Trophoblast cell (in vitro differentiated cells and primary cell): ENCODE results near the gene ATP10B.
"Not testable (repeated sequence)": the region's sequence is repeated elsewhere in the genome, so short reads cannot be mapped to it uniquely, and the experiment has no call there.

ENCODE experiments used
- DNase-seq, 2 donors: peaks; one replicate each; pipeline ENCODE4 v3.0.0-alpha.2; 2016
- H2AFZ ChIP-seq: 2 replicates; pipeline ENCODE4 v1.6.1; 2013; ENCODE audit warnings: low read length, moderate library complexity, mild to moderate bottlenecking; ENCODE audit not compliant: insufficient read depth, poor library complexity
- H2AK5ac ChIP-seq: 2 replicates; pipeline ENCODE4 v1.6.1; 2013; ENCODE audit warnings: mild to moderate bottlenecking, low read length
- H2BK120ac ChIP-seq: 2 replicates; pipeline ENCODE4 v1.6.1; 2013; ENCODE audit warnings: low read length, mild to moderate bottlenecking, moderate library complexity; ENCODE audit not compliant: insufficient read depth, poor library complexity
- H2BK12ac ChIP-seq: 2 replicates; pipeline ENCODE4 v1.6.1; 2013; ENCODE audit warnings: mild to moderate bottlenecking, low read length, moderate library complexity
- H2BK5ac ChIP-seq: 2 replicates; pipeline ENCODE4 v1.6.1; 2013; ENCODE audit warnings: low read length, low read depth, moderate library complexity, mild to moderate bottlenecking; ENCODE audit not compliant: poor library complexity
- H3K14ac ChIP-seq: 2 replicates; pipeline ENCODE4 v1.6.1; 2013; ENCODE audit warnings: mild to moderate bottlenecking, low read length
- H3K18ac ChIP-seq: 2 replicates; pipeline ENCODE4 v1.6.1; 2013; ENCODE audit warnings: mild to moderate bottlenecking, low read length
- H3K23ac ChIP-seq: 2 replicates; pipeline ENCODE4 v1.6.1; 2013; ENCODE audit warnings: low read length
- H3K27ac ChIP-seq: 2 replicates; pipeline ENCODE4 v1.5.1; 2013; ENCODE audit warnings: low read depth, mild to moderate bottlenecking, inconsistent platforms, low read length, moderate library complexity
- H3K27me3 ChIP-seq: 2 replicates; pipeline ENCODE4 v1.6.1; 2013; ENCODE audit warnings: inconsistent platforms, mild to moderate bottlenecking, low read length, moderate library complexity; ENCODE audit not compliant: insufficient read depth
- H3K36me3 ChIP-seq, 2 experiments: 1 replicate in 1 of 2; 2 replicates in 1 of 2; pipeline ENCODE4 v1.6.1; 2013; ENCODE audit warnings: low read length in 2 of 2, mild to moderate bottlenecking in 2 of 2, moderate library complexity in 1 of 2; ENCODE audit not compliant: insufficient read depth in 2 of 2, control insufficient read depth in 1 of 2
- H3K4ac ChIP-seq: 2 replicates; pipeline ENCODE4 v1.6.1; 2013; ENCODE audit warnings: low read depth, mild to moderate bottlenecking, low read length, moderate library complexity
- H3K4me1 ChIP-seq, 2 experiments: 1 replicate in 1 of 2; 2 replicates in 1 of 2; pipeline ENCODE4 v1.6.1; 2013; ENCODE audit warnings: low read length in 2 of 2, mild to moderate bottlenecking in 2 of 2, moderate library complexity in 1 of 2; ENCODE audit not compliant: insufficient read depth in 2 of 2, control insufficient read depth in 1 of 2
- H3K4me2 ChIP-seq: 2 replicates; pipeline ENCODE4 v1.6.1; 2013; ENCODE audit warnings: inconsistent platforms, mild to moderate bottlenecking, low read length, moderate library complexity
- H3K4me3 ChIP-seq: 2 replicates; pipeline ENCODE4 v1.5.1; 2013; ENCODE audit warnings: mild to moderate bottlenecking, low read depth, low read length, inconsistent platforms
- H3K79me1 ChIP-seq: one replicate; pipeline ENCODE4 v1.6.1; 2013; ENCODE audit warnings: low read length
- H3K79me2 ChIP-seq: 2 replicates; pipeline ENCODE4 v1.6.1; 2013; ENCODE audit warnings: low read length, mild to moderate bottlenecking; ENCODE audit not compliant: control insufficient read depth, insufficient read depth, poor library complexity
- H3K9ac ChIP-seq: 2 replicates; pipeline ENCODE4 v1.6.1; 2013; ENCODE audit warnings: mild to moderate bottlenecking, low read length
- H3K9me3 ChIP-seq: 2 replicates; pipeline ENCODE4 v1.6.1; 2013; ENCODE audit warnings: low read depth, mild to moderate bottlenecking, control low read depth, inconsistent platforms, low read length; ENCODE audit not compliant: insufficient read depth
- H4K12ac ChIP-seq: 2 replicates; pipeline ENCODE4 v1.6.1; 2013; ENCODE audit warnings: low read depth, mild to moderate bottlenecking, low read length, moderate library complexity
- H4K8ac ChIP-seq: 2 replicates; pipeline ENCODE4 v1.6.1; 2013; ENCODE audit warnings: low read depth, mild to moderate bottlenecking, low read length, moderate library complexity
- H4K91ac ChIP-seq: one replicate; pipeline ENCODE4 v1.6.1; 2013; ENCODE audit warnings: low read depth, mild to moderate bottlenecking, low read length, moderate library complexity
- WGBS: extraction: QIAGEN DNeasy Blood & Tissue Kit; methylation state at CpG from one replicate; pipeline ENCODE4 v1.1.7; 2013; ENCODE audit warnings: missing lambda C conversion rate; ENCODE audit not compliant: insufficient read length, insufficient coverage; ENCODE audit errors: extremely low coverage; 5-methylcytosine and 5-hydroxymethylcytosine counted together

The ATP10B gene

DNA sequence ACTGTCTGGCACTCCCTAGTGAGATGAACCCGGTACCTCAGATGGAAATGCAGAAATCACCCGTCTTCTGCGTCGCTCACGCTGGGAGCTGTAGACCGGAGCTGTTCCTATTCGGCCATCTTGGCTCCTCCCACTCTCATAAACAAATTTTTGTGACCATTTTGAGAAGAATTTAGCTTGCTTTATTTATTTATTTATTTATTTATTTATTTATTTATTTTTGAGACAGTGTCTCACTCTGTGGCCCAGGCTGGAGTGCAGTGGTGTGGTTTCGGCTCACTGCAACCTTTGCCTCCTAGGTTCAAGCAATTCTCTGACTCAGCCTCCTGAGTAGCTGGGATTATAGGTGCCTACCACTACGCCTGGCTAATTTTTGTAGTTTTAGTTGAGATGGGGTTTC is 136.5 kb downstream of the ATP10B start:
- not testable (repeated sequence) for H4K91ac ChIP-seq, H2BK12ac ChIP-seq, H4K8ac ChIP-seq, H4K12ac ChIP-seq, H3K14ac ChIP-seq, H3K4me3 ChIP-seq, H3K79me1 ChIP-seq, DNase-seq, H3K27ac ChIP-seq, H3K27me3 ChIP-seq, H3K79me2 ChIP-seq, H2BK5ac ChIP-seq, H3K4me2 ChIP-seq, H2BK120ac ChIP-seq, H3K4me1 ChIP-seq, H3K18ac ChIP-seq, H2AK5ac ChIP-seq, H3K9ac ChIP-seq, H3K36me3 ChIP-seq, H3K9me3 ChIP-seq, H2AFZ ChIP-seq, H3K4ac ChIP-seq, H3K23ac ChIP-seq
- WGBS: no CpG with 5 or more reads among the region's 9 CpGs

DNA sequence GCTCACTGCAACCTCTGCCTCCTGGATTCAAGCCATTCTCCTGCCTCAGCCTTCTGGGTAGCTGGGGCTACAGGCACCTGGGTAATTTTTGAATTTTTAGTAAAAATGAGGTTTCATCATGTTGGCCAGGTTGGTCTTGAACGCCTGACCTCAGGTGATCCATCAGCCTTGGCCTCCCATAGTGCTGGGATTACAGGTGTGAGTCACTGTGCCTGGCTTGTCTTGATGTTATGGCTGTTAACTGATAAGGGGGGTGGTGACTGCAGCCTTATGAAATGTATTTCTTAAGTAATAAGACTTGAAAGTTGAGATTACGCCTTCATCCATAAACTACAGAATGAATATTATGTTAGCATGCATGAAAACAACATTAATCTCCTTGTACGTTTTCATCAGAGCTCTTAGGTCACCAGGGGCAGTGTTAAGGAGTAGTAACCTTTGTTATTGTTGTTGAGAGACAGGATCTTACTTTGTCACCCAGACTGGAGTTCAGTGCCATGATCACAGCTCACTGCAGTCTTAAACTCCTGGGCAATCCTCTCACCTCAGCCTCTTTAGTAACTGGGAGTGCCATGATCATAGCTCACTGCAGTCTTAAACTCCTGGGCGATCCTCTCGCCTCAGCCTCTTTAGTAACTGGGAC is 148.3 kb downstream of the ATP10B start:
- Histone ChIP-seq H3K79me2 (no peaks in the 10 kb centered on the region), H2BK12ac (no peak overlapping the region), H3K18ac (no peak overlapping the region), H2AFZ (no peak overlapping the region), H2BK120ac (no peak overlapping the region), H3K4ac (no peak overlapping the region), H3K9me3 (peaks cover 2% of the 10 kb centered on the region), H4K8ac (no peak overlapping the region), H3K4me3 (no peak overlapping the region), H3K36me3 (no peaks in the 10 kb centered on the region), H3K14ac (no peak overlapping the region), H3K23ac (no peak overlapping the region), H3K27me3 (no peaks in the 10 kb centered on the region), H4K91ac (no peak overlapping the region), H3K79me1 (no peaks in the 10 kb centered on the region), H3K4me1 (no peaks in the 10 kb centered on the region), H2BK5ac (no peak overlapping the region), H3K4me2 (no peak overlapping the region), H3K27ac (no peak overlapping the region), H4K12ac (no peak overlapping the region), H2AK5ac (no peak overlapping the region), H3K9ac (no peak overlapping the region)
- peak; percentile 37 to 38 for DNase-seq
- WGBS: no CpG with 5 or more reads among the region's 5 CpGs

DNA sequence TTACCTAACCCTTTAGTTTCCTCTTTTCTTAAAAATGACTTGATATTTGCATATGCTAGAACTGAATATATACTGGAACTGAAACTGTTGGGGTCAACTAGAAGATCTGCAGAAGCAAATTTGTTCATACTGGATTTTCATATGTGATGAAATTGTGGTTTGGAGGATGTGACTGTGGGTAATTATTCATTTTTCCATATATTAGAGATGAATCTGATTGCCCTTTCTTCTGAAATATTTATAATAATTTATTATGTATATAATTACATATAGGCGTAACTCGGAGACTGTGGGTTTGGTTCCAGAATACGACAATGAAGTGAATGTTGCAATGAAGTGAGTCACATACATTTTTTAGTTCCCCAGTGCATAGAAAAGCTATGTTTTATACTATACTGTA is 149.1 kb downstream of the ATP10B start:
- Histone ChIP-seq H3K79me1 (no peaks in the 10 kb centered on the region), H3K18ac (no peak overlapping the region), H4K8ac (no peak overlapping the region), H3K4me2 (no peak overlapping the region), H2AFZ (no peak overlapping the region), H3K4me1 (no peaks in the 10 kb centered on the region), H4K91ac (no peak overlapping the region), H3K9ac (no peak overlapping the region), H3K27ac (no peak overlapping the region), H2BK5ac (no peak overlapping the region), H3K4me3 (no peak overlapping the region), H3K9me3 (peaks cover 2% of the 10 kb centered on the region), H3K14ac (no peak overlapping the region), H2BK120ac (no peak overlapping the region), H4K12ac (no peak overlapping the region), H2BK12ac (no peak overlapping the region), H3K23ac (no peak overlapping the region), H3K27me3 (no peaks in the 10 kb centered on the region), H3K79me2 (no peaks in the 10 kb centered on the region), H2AK5ac (no peak overlapping the region), H3K36me3 (no peaks in the 10 kb centered on the region), H3K4ac (no peak overlapping the region)
- peak in 1 of 2 donors; percentile 19 for DNase-seq
- no CpG with 5 or more reads among the region's 3 CpGs for WGBS

DNA sequence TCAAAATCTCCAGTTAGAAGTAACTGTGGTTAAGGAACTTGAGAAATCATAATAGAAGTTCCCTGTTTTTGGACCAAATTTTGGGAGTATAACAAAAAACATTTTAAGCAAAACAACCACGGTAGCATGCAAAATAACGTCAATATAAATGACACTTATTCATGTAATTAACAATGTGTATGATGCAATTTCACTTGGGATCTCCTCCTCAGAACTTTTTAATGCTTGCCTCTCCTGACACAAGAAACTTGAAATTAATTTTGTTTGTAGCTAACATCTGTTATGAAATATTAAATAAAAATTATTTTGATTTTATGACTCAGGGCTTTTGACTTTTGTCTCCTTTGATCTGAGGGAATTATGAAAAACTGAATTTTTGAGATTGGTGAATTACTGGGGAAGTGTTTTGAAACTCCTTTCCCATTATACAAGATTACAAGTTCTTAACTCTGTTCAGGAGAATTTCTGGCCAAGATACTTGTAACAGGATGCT is 149.7 kb downstream of the ATP10B start:
- no peak overlapping the region for H3K18ac ChIP-seq
- no peaks in the 10 kb centered on the region for H3K79me1 ChIP-seq
- H2BK120ac ChIP-seq: no peak overlapping the region
- no peak overlapping the region for H4K91ac ChIP-seq
- no peak overlapping the region for H3K14ac ChIP-seq
- H2AFZ ChIP-seq: no peak overlapping the region
- no peak overlapping the region for H3K4ac ChIP-seq
- H3K79me2 ChIP-seq: no peaks in the 10 kb centered on the region
- no peak for DNase-seq
- WGBS: no CpG with 5 or more reads among the region's 2 CpGs
- H3K27ac ChIP-seq: no peak overlapping the region
- no peak overlapping the region for H2AK5ac ChIP-seq
- H3K9ac ChIP-seq: no peak overlapping the region
- H4K8ac ChIP-seq: no peak overlapping the region
- no peaks in the 10 kb centered on the region for H3K27me3 ChIP-seq
- no peak overlapping the region for H4K12ac ChIP-seq
- no peak overlapping the region for H2BK5ac ChIP-seq
- no peaks in the 10 kb centered on the region for H3K36me3 ChIP-seq
- no peaks in the 10 kb centered on the region for H3K4me1 ChIP-seq
- H3K4me3 ChIP-seq: no peak overlapping the region
- H3K23ac ChIP-seq: no peak overlapping the region
- no peak overlapping the region for H2BK12ac ChIP-seq
- no peak overlapping the region for H3K4me2 ChIP-seq
- H3K9me3 ChIP-seq: peaks cover 2% of the 10 kb centered on the region
